HG02798 (cell line): Measurements from ENCODE around the gene COL15A1.

Experiments
- ATAC-seq: cut with Tn5 transposase; IDR thresholded peaks from one replicate; pipeline ENCODE4 v1.9.1; 2021; ENCODE audit warnings: mild to moderate bottlenecking; ENCODE audit not compliant: unreplicated experiment, poor library complexity

COL15A1 gene

GRCh38 chr9:98913705-98914104 is 30.0 kb upstream of the COL15A1 start:
- no peak for ATAC-seq

- no peak for ATAC-seq
Observed at GRCh38 chr9:98915599-98915998, 28.1 kb upstream of the COL15A1 start.

- no peak for ATAC-seq
Observed at GRCh38 chr9:98916660-98917059, 27.0 kb upstream of the COL15A1 start.

- ATAC-seq = no peak
Observed at GRCh38 chr9:98917746-98918487, 25.8 kb upstream of the COL15A1 start.

- ATAC-seq = no peak
Observed at GRCh38 chr9:98921732-98922131, 22.0 kb upstream of the COL15A1 start.

- no peak for ATAC-seq
Observed at GRCh38 chr9:98922721-98923435, 20.8 kb upstream of the COL15A1 start.

- ATAC-seq = no peak
Observed at GRCh38 chr9:98923451-98924123, 20.1 kb upstream of the COL15A1 start.

- no peak for ATAC-seq
Observed at GRCh38 chr9:98924946-98925820, 18.5 kb upstream of the COL15A1 start.

GRCh38 chr9:98925956-98926355 is 17.8 kb upstream of the COL15A1 start:
- ATAC-seq = no peak

- no peak for ATAC-seq
Observed at GRCh38 chr9:98927724-98928123, 16.0 kb upstream of the COL15A1 start.

- no peak for ATAC-seq
Observed at GRCh38 chr9:98929071-98929470, 14.6 kb upstream of the COL15A1 start.

GRCh38 chr9:98929895-98930341 is 13.8 kb upstream of the COL15A1 start:
- ATAC-seq = no peak

- ATAC-seq = no peak
Observed at GRCh38 chr9:98930792-98931191, 12.9 kb upstream of the COL15A1 start.

- no peak for ATAC-seq
Observed at GRCh38 chr9:98931600-98932389, 11.9 kb upstream of the COL15A1 start.

- no peak for ATAC-seq
Observed at GRCh38 chr9:98933185-98933584, 10.5 kb upstream of the COL15A1 start.

- ATAC-seq = no peak
Observed at GRCh38 chr9:98933890-98934289, 9.8 kb upstream of the COL15A1 start.

GRCh38 chr9:98935071-98935505 is 8.6 kb upstream of the COL15A1 start:
- ATAC-seq = no peak

- no peak for ATAC-seq
Observed at GRCh38 chr9:98940276-98940675, 3.4 kb upstream of the COL15A1 start.

GRCh38 chr9:98941946-98942523 is 1.7 kb upstream of the COL15A1 start:
- no peak for ATAC-seq
